H9 (cell line): Measurements from ENCODE around the gene RPS24. TPM values are rescaled to one million over a fixed set of nuclear protein-coding genes. Genes with fewer than 3 reads are reported as not detected.

Source experiments
- DNase-seq: peaks from one replicate; pipeline ENCODE4 v3.0.0-alpha.2; 2017
- H2AFZ ChIP-seq: one replicate; pipeline ENCODE4 v1.6.1; 2013; ENCODE audit warnings: mild to moderate bottlenecking, low read length, control low read depth, moderate library complexity
- H2AK5ac ChIP-seq: 2 replicates; pipeline ENCODE4 v1.6.1; 2013; ENCODE audit warnings: low read length, control low read depth, mixed read lengths; ENCODE audit not compliant: insufficient read length
- H2BK120ac ChIP-seq: one replicate; pipeline ENCODE4 v1.6.1; 2013; ENCODE audit warnings: low read depth, mild to moderate bottlenecking, low read length, control low read depth, inconsistent platforms; ENCODE audit not compliant: poor library complexity, severe bottlenecking
- H2BK12ac ChIP-seq: 2 replicates; pipeline ENCODE4 v1.6.1; 2013; ENCODE audit warnings: low read length, control low read depth, mixed read lengths, low read depth; ENCODE audit not compliant: insufficient read length
- H2BK15ac ChIP-seq: 2 replicates; pipeline ENCODE4 v1.6.1; 2013; ENCODE audit warnings: low read depth, low read length, control low read depth
- H2BK20ac ChIP-seq: one replicate; pipeline ENCODE4 v1.6.1; 2013; ENCODE audit warnings: low read depth, mild to moderate bottlenecking, low read length, control low read depth, inconsistent platforms; ENCODE audit not compliant: poor library complexity, severe bottlenecking
- H2BK5ac ChIP-seq: 2 replicates; pipeline ENCODE4 v1.6.1; 2013; ENCODE audit warnings: low read length, control low read depth, mixed read lengths; ENCODE audit not compliant: insufficient read length
- H3K14ac ChIP-seq: 2 replicates; pipeline ENCODE4 v1.6.1; 2013; ENCODE audit warnings: low read length, control low read depth; ENCODE audit not compliant: insufficient read depth
- H3K18ac ChIP-seq: 2 replicates; pipeline ENCODE4 v1.6.1; 2013; ENCODE audit warnings: low read depth, mild to moderate bottlenecking, mixed read lengths, low read length, control low read depth; ENCODE audit not compliant: insufficient read length
- H3K23ac ChIP-seq: 2 replicates; pipeline ENCODE4 v1.6.1; 2013; ENCODE audit warnings: low read length, control low read depth, mixed read lengths, low read depth; ENCODE audit not compliant: insufficient read length
- H3K23me2 ChIP-seq: 2 replicates; pipeline ENCODE4 v1.6.1; 2013; ENCODE audit warnings: low read depth, mild to moderate bottlenecking, mixed read lengths, low read length, control low read depth; ENCODE audit not compliant: insufficient read length, poor library complexity, severe bottlenecking
- H3K27ac ChIP-seq: 2 replicates; pipeline ENCODE4 v1.5.1; 2013; ENCODE audit warnings: low read length, control low read depth, mixed read lengths, low read depth; ENCODE audit not compliant: insufficient read length
- H3K27me3 ChIP-seq: 2 replicates; pipeline ENCODE4 v1.6.1; 2013; ENCODE audit warnings: low read length, control low read depth, inconsistent platforms; ENCODE audit not compliant: insufficient read depth
- H3K4ac ChIP-seq: 2 replicates; pipeline ENCODE4 v1.6.1; 2013; ENCODE audit warnings: low read depth, mild to moderate bottlenecking, control low read depth, inconsistent platforms, low read length, moderate library complexity
- H3K4me1 ChIP-seq: 2 replicates; pipeline ENCODE4 v1.6.1; 2013; ENCODE audit warnings: low read length, control low read depth, inconsistent platforms; ENCODE audit not compliant: insufficient read depth
- H3K4me2 ChIP-seq: 2 replicates; pipeline ENCODE4 v1.6.1; 2013; ENCODE audit warnings: low read length, control low read depth, mixed read lengths; ENCODE audit not compliant: insufficient read length, insufficient read depth
- H3K56ac ChIP-seq: 2 replicates; pipeline ENCODE4 v1.6.1; 2013; ENCODE audit warnings: low read depth, mild to moderate bottlenecking, mixed read lengths, low read length, control low read depth; ENCODE audit not compliant: insufficient read length
- H3K79me1 ChIP-seq: 2 replicates; pipeline ENCODE4 v1.6.1; 2013; ENCODE audit warnings: low read depth, mild to moderate bottlenecking, moderate library complexity, low read length, control low read depth, inconsistent platforms; ENCODE audit not compliant: insufficient read depth, poor library complexity, severe bottlenecking
- H3K79me2 ChIP-seq: 2 replicates; pipeline ENCODE4 v1.6.1; 2013; ENCODE audit warnings: low read length, control low read depth, inconsistent platforms; ENCODE audit not compliant: insufficient read depth
- H3K9ac ChIP-seq: 2 replicates; pipeline ENCODE4 v1.6.1; 2013; ENCODE audit warnings: low read length, control low read depth, mixed read lengths; ENCODE audit not compliant: insufficient read length; ENCODE audit errors: extremely low read depth
- H3K9me3 ChIP-seq: one replicate; pipeline ENCODE4 v1.6.1; 2013; ENCODE audit warnings: low read depth, low read length, inconsistent platforms; ENCODE audit not compliant: control insufficient read depth
- H3T11ph ChIP-seq: one replicate; pipeline ENCODE4 v1.6.1; 2013; ENCODE audit warnings: mild to moderate bottlenecking, low read length, control low read depth, inconsistent platforms
- H4K20me1 ChIP-seq: one replicate; pipeline ENCODE4 v1.6.1; 2013; ENCODE audit not compliant: control insufficient read depth, insufficient read length, insufficient read depth
- H4K5ac ChIP-seq: 2 replicates; pipeline ENCODE4 v1.6.1; 2013; ENCODE audit warnings: low read depth, mild to moderate bottlenecking, mixed read lengths, low read length, control low read depth; ENCODE audit not compliant: insufficient read length
- H4K8ac ChIP-seq: replicated peaks from 2 replicates; pipeline ENCODE4 v1.6.1; 2013; ENCODE audit warnings: low read length, control low read depth, mixed read lengths, low read depth; ENCODE audit not compliant: insufficient read length
- H4K91ac ChIP-seq: 2 replicates; pipeline ENCODE4 v1.6.1; 2013; ENCODE audit warnings: low read depth, mild to moderate bottlenecking, moderate library complexity, mixed read lengths, low read length, control low read depth; ENCODE audit not compliant: insufficient read length
- H3K27ac Mint-ChIP-seq, 3 experiments: 2 replicates in 2 of 3; 3 replicates in 1 of 3; pipeline ENCODE4 v1.8.0; 2020 to 2021; ENCODE audit warnings: mixed read lengths in 3 of 3, mild to moderate bottlenecking in 1 of 3, moderate library complexity in 1 of 3
- H3K27me3 Mint-ChIP-seq: 2 replicates; pipeline ENCODE4 v1.8.0; 2021; ENCODE audit warnings: low read depth, mild to moderate bottlenecking, moderate library complexity, mixed read lengths
- H3K36me3 Mint-ChIP-seq, 3 experiments: 2 replicates in 2 of 3; 3 replicates in 1 of 3; pipeline ENCODE4 v1.8.0; 2020 to 2021; ENCODE audit warnings: low read depth in 3 of 3, mixed read lengths in 3 of 3; ENCODE audit not compliant: insufficient read depth in 1 of 3
- H3K4me1 Mint-ChIP-seq, 2 experiments: 2 replicates each; pipeline ENCODE4 v1.8.0; 2020; ENCODE audit warnings: mixed read lengths in 2 of 2
- H3K4me3 Mint-ChIP-seq, 2 experiments: 2 replicates in 1 of 2; 3 replicates in 1 of 2; pipeline ENCODE4 v1.8.0; 2020 to 2021; ENCODE audit warnings: mild to moderate bottlenecking in 2 of 2, mixed read lengths in 2 of 2, moderate library complexity in 1 of 2
- H3K9me3 Mint-ChIP-seq, 2 experiments: 2 replicates in 1 of 2; 3 replicates in 1 of 2; pipeline ENCODE4 v1.8.0; 2020; ENCODE audit warnings: mild to moderate bottlenecking in 2 of 2, mixed read lengths in 2 of 2, moderate library complexity in 1 of 2
- WGBS: extraction: QIAGEN DNeasy Blood & Tissue Kit; methylation state at CpG from one replicate; pipeline ENCODE4 v1.1.7; 2013; ENCODE audit warnings: missing lambda C conversion rate, low lambda C conversion rate, mixed read lengths; ENCODE audit not compliant: insufficient read length; ENCODE audit errors: extremely low coverage; 5-methylcytosine and 5-hydroxymethylcytosine counted together
- total RNA-seq: library from RNA; stranded (reverse); gene quantifications from 2 replicates; pipeline ENCODE4 v1.2.1, GENCODE V29; 2021
- TF ChIP-seq, protein P1 (sequence below): fragments of 200-600 bp; sonication (generic); conservative IDR thresholded peaks from 3 replicates; pipeline ENCODE4 v1.8.0; 2021; ENCODE audit warnings: antibody characterized with exemption, mild to moderate bottlenecking

RPS24 gene
- total RNA-seq, 1 experiment from 2014 or later, result 1,966 TPM

DNA sequence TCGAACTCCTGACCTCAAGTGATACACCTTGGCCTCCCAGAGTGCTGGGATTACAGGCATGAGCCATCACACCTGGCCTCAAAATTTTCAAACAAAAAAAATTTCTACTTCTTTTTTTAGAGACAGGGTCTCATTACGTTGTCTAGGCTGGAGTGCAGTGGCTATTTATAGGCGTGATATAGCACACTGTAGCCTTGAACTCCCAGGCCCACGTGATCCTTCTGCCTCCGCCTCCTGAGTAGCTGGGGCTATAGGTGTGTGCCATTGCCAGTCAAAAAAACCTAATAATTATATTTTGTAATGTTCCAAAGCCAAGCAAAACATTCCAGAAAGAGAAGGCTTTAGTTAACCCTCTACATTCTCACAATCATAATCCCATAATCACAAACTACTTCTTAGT is 18.1 kb upstream of the RPS24 start:
- no CpG with 5 or more reads among the region's 5 CpGs for WGBS
- DNase-seq, result no peak
- no peak overlapping the region for H3K4me2 ChIP-seq
- Mint-ChIP-seq H3K4me1 (no peaks in the 10 kb centered on the region), H3K27ac (no peak overlapping the region), H3K9me3 (no peaks in the 10 kb centered on the region), H3K4me3 (no peak overlapping the region), H3K36me3 (peaks cover 27 to 91% (median 60%) of the 10 kb centered on the region in 3 experiments; a peak in 6 of 7 replicates), H3K27me3 (no peaks in the 10 kb centered on the region)
- no peaks in the 10 kb centered on the region for H3K9me3 ChIP-seq
- no peaks in the 10 kb centered on the region for H3K4me1 ChIP-seq
- no peak overlapping the region for H3K14ac ChIP-seq
- no peak overlapping the region for H3T11ph ChIP-seq
- H3K27me3 ChIP-seq, result no peaks in the 10 kb centered on the region
- no peaks in the 10 kb centered on the region for H3K23me2 ChIP-seq
- H2BK15ac ChIP-seq, result no peak overlapping the region
- no peak overlapping the region for H3K18ac ChIP-seq
- no peak overlapping the region for H3K9ac ChIP-seq
- no peak overlapping the region for H4K91ac ChIP-seq
- no peak overlapping the region for H2BK5ac ChIP-seq
- H2BK12ac ChIP-seq, result no peak overlapping the region
- no peak overlapping the region for H3K23ac ChIP-seq
- no peaks in the 10 kb centered on the region for H3K79me1 ChIP-seq
- no peak overlapping the region for H3K27ac ChIP-seq
- no peak overlapping the region for H3K56ac ChIP-seq
- no peaks in the 10 kb centered on the region for H3K79me2 ChIP-seq
- no peak overlapping the region for H2AK5ac ChIP-seq
- no peak overlapping the region for H2BK120ac ChIP-seq
- H2AFZ ChIP-seq, result no peak overlapping the region
- no peak overlapping the region for H2BK20ac ChIP-seq
- H3K4ac ChIP-seq, result no peak overlapping the region
- no peak overlapping the region for H4K5ac ChIP-seq
- no peak overlapping the region for H4K8ac ChIP-seq
- TF ChIP-seq, protein P1, sequence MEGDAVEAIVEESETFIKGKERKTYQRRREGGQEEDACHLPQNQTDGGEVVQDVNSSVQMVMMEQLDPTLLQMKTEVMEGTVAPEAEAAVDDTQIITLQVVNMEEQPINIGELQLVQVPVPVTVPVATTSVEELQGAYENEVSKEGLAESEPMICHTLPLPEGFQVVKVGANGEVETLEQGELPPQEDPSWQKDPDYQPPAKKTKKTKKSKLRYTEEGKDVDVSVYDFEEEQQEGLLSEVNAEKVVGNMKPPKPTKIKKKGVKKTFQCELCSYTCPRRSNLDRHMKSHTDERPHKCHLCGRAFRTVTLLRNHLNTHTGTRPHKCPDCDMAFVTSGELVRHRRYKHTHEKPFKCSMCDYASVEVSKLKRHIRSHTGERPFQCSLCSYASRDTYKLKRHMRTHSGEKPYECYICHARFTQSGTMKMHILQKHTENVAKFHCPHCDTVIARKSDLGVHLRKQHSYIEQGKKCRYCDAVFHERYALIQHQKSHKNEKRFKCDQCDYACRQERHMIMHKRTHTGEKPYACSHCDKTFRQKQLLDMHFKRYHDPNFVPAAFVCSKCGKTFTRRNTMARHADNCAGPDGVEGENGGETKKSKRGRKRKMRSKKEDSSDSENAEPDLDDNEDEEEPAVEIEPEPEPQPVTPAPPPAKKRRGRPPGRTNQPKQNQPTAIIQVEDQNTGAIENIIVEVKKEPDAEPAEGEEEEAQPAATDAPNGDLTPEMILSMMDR, result no peak
- H4K20me1 ChIP-seq, result no peaks in the 10 kb centered on the region
